NCI-H146 (cell line): ENCODE data around the gene PLA2G15.

Experiments
- DNase-seq: peaks from one replicate; lab custom pipeline; 2025; lab: John Stamatoyannopoulos, UW

Gene PLA2G15

GRCh38 chr16:68298907-68299561 lies 53.9 kb downstream of the PLA2G15 start:
- no peak for DNase-seq

DNA sequence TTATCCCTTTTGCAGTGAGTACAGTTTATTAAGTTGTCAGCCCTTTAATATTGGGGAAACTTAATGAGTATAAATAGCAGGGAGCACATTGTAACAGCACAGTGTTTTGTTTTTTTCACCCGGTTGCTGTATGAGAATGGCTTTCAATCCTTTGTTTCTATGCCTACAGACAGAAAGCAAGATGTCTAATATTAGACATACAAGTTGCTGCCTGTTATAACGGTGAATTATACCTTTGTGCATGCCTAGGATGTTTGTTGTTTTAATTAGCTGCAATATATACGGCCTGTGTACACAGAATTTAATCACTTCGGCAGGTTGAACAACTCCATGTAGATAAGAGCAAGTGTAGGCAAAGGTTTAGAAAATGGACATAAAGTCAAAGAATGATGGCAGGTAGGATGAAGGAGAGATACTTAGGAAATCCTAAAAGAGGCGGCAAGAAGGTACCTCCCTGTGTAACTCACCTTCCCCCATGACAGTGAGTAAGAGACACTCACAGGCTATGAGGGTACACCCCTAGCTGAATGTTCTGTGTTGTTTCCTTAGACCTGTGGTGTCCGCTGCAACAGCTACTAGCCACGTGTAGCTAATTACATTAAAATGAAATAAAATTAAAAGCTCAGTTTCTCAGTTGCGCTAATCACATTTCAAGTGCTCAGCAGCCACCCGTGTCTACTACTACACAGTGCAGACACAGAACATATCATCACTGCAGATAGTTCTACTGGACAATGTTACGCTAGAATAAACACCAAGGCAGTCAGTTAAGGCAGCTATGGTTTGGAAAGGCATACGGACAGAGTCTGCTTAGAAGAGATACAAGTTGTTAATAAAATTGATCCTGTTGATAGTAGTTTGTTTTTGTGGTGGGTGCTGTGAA lies 54.6 kb downstream of the PLA2G15 start:
- peak; percentile 4 for DNase-seq

- DNase-seq, result no peak
Observed at GRCh38 chr16:68300734-68301459, 55.7 kb downstream of the PLA2G15 start.

DNA sequence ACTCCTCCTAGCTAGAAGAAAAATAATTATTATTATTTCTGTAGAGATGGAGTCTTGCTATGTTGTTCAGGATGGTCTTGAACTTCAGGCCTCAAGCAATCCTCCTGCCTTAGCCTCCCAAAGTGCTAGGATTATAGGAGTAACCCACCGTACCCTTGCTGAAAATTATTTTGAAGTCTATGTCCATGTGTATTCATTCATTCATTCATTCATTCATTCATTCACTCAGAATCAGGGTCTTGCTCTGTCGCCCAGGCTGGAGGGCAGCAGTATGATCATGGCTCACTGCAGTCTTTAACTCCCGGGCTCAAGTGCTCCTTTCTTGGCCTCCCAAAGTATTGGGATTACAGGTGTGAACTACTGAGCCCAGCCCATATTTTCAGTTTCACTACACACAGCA lies 61.5 kb downstream of the PLA2G15 start:
- no peak for DNase-seq

DNA sequence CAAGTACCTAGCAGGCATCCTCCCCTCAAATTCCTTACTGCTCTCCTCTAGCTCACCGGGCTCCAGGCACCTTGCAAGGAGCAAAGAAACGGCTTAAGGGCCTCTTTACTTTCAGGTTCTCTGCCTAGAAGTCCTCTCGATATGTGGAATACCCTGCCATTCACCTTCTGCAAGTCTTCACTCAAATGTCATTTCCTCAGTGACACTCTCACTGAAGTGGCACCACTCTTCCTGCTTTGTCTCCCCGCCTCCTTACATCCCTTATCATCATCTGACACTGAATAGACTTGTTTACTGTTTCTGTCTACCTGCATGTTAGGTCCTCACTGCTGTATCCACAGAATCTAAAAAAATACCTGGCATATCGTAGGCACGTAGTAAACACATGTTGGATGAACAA lies 64.6 kb downstream of the PLA2G15 start:
- no peak for DNase-seq

DNA sequence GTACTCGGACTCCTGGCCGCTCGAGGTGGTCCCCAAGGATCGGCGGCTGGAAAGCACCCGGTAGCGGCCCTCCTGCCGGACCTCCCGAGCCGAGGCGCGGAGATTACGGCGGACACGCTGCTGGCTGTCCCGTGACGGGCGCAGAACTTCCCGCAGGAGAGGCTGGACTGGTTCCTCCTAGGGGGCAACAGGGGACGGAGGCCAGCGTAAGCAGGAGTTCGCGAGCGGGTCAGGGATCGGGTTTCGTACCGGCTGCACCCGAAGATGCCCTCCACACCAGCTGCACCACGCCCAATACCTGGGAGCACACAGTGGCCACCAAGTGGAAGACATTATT lies 65.2 kb downstream of the PLA2G15 start:
- peak; percentile 47 for DNase-seq
